ENCODE data around the gene RREB1. TPM values are rescaled to one million over a fixed set of nuclear protein-coding genes. Genes with fewer than 3 reads are reported as not detected.

Gene RREB1
- total and polyA plus RNA-seq, 7 donors, result 6.0 to 31.9 (median 20.7) TPM

DNA sequence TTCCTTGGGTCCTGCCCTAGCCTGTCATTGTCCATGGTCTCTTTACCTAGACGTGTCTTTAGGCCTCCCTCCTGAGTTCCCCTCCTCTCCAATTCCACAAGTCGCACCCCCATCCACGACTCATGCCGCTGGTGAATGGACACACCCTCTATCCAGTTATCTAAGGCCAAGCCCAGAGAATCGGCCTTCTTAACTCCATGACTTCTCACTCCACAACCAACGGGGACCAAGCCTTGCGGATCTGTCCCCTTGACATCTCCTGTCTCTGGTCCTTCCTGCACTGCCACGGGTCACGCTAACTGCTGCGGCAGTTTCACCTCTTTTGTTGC, 7.0 kb upstream of the RREB1 start:
- TF ChIP-seq, protein P1, sequence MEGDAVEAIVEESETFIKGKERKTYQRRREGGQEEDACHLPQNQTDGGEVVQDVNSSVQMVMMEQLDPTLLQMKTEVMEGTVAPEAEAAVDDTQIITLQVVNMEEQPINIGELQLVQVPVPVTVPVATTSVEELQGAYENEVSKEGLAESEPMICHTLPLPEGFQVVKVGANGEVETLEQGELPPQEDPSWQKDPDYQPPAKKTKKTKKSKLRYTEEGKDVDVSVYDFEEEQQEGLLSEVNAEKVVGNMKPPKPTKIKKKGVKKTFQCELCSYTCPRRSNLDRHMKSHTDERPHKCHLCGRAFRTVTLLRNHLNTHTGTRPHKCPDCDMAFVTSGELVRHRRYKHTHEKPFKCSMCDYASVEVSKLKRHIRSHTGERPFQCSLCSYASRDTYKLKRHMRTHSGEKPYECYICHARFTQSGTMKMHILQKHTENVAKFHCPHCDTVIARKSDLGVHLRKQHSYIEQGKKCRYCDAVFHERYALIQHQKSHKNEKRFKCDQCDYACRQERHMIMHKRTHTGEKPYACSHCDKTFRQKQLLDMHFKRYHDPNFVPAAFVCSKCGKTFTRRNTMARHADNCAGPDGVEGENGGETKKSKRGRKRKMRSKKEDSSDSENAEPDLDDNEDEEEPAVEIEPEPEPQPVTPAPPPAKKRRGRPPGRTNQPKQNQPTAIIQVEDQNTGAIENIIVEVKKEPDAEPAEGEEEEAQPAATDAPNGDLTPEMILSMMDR (IDR thresholded peaks at IDR 0.05), result no peak
- TF ChIP-seq POLR2A (IDR thresholded peaks at IDR 0.05), result no peak
- no peak for TF ChIP-seq POLR2AphosphoS5 (IDR thresholded peaks at IDR 0.05)
- TF ChIP-seq EP300 (IDR thresholded peaks at IDR 0.05), result no peak
- H3K4me1 ChIP-seq, result no peaks in the 10 kb centered on the region
- H3K36me3 ChIP-seq, result no peaks in the 10 kb centered on the region
- H3K4me3 ChIP-seq, result no peak overlapping the region
- no peaks in the 10 kb centered on the region for H3K27me3 ChIP-seq
- 90 to 92% methylated on average over 10 of the region's 10 CpGs for WGBS, 2 donors
- DNase-seq, result no peak
- intact Hi-C loops (cut with DNase I), result no loop called here
- H3K9me3 ChIP-seq, result no peaks in the 10 kb centered on the region
- no peak overlapping the region for H3K27ac ChIP-seq

DNA sequence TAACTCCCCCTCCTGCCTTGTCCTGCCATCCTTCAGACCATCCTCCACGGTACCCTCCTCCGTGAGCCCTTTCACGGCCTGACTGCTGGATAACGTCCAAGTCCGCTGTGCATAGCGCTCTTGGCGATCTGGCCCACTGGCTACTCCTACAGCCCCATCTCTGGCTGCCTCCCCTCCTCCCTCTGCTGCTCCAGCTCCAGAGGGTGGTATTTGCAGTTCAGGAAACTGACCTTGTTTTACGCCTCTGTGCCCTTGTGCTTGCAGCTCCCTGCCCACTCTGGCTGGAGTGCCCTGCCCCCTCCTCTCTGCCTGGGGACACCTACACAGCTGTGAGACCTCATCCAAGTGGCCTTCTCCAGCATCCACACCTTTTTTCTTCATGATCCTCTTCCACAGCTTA, 6.5 kb upstream of the RREB1 start:
- no peak for TF ChIP-seq POLR2A (IDR thresholded peaks at IDR 0.05)
- TF ChIP-seq EP300 (IDR thresholded peaks at IDR 0.05), result no peak
- TF ChIP-seq POLR2AphosphoS5 (IDR thresholded peaks at IDR 0.05), result no peak
- TF ChIP-seq, protein P1 (IDR thresholded peaks at IDR 0.05), result no peak
- intact Hi-C loops (cut with DNase I), result no loop called here

DNA sequence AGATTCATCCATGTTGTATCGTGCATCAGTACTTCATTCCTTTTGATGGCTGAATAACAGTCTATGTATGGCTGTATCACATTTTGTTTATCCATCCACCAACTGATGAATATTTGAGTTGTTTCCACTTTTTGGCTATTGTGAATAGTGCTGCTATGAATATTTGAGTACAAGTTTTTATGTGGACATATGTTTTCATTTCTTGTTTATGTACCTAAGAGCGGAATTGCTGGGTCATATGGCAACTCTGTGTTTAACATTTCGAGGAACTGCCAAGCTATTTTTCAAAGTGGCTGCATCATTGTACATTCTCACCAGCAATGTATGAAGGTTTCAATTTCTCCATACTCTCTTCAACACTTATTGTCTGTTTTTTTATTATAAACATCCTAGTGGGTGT, 3.0 kb upstream of the RREB1 start:
- Histone ChIP-seq H3K9me3 (no peaks in the 10 kb centered on the region), H3K27me3 (no peaks in the 10 kb centered on the region), H3K4me1 (peaks cover 0 to 14% (median 6%) of the 10 kb centered on the region in 4 donors), H3K27ac (no peak overlapping the region), H3K36me3 (no peaks in the 10 kb centered on the region), H3K4me3 (no peak overlapping the region)
- intact Hi-C loops (cut with DNase I), result loop anchor here (5.0 kb wide), 2 partner anchors 138 to 427 kb away; no protein-coding TSS in a partner anchor
- WGBS, 2 donors, result 96 to 97% methylated on average over 3 of the region's 3 CpGs
- no peak for DNase-seq
- TF ChIP-seq, protein P1 (IDR thresholded peaks at IDR 0.05), result no peak
- TF ChIP-seq POLR2A (IDR thresholded peaks at IDR 0.05) (no peak), EP300 (IDR thresholded peaks at IDR 0.05) (no peak), POLR2AphosphoS5 (IDR thresholded peaks at IDR 0.05) (no peak)

More for the DNA sequence above, 6.5 kb upstream of the RREB1 start:
- H3K9me3 ChIP-seq, result no peaks in the 10 kb centered on the region
- H3K36me3 ChIP-seq, result no peaks in the 10 kb centered on the region
- H3K27ac ChIP-seq, result no peak overlapping the region
- H3K27me3 ChIP-seq, result no peaks in the 10 kb centered on the region
- WGBS, 2 donors, result 93 to 96% methylated on average over 8 of the region's 8 CpGs
- H3K4me3 ChIP-seq, result no peak overlapping the region
- no peak for DNase-seq
- H3K4me1 ChIP-seq, result no peaks in the 10 kb centered on the region

GRCh38 chr6:7106215-7106751, 1.5 kb upstream of the RREB1 start:
- no peaks in the 10 kb centered on the region for H3K27me3 ChIP-seq
- 22 to 37% methylated on average over 10 of the region's 10 CpGs for WGBS, 2 donors
- intact Hi-C loops (cut with DNase I), result loop anchor here (2.0 to 5.0 kb wide), 3 partner anchors 55 to 429 kb away; no protein-coding TSS in a partner anchor
- peaks cover 0 to 29% (median 17%) of the 10 kb centered on the region in 4 donors for H3K4me1 ChIP-seq
- H3K36me3 ChIP-seq, result no peaks in the 10 kb centered on the region
- peak overlapping the region; percentile 95 to 98 (median 96) for H3K27ac ChIP-seq
- H3K4me3 ChIP-seq, result peak overlapping the region in 3 of 4 donors; percentile 80 to 96 (median 91)
- H3K9me3 ChIP-seq, result no peaks in the 10 kb centered on the region
- TF ChIP-seq POLR2AphosphoS5 (IDR thresholded peaks at IDR 0.05), result no peak
- no peak for DNase-seq

- H3K36me3 ChIP-seq, result no peaks in the 10 kb centered on the region
- peak overlapping the region; percentile 80 to 96 (median 88) for H3K4me3 ChIP-seq
- H3K27me3 ChIP-seq, result no peaks in the 10 kb centered on the region
- TF ChIP-seq POLR2AphosphoS5 (IDR thresholded peaks at IDR 0.05), result peak in 1 of 4 donors; percentile 11
- TF ChIP-seq EP300 (IDR thresholded peaks at IDR 0.05), result no peak
- TF ChIP-seq, protein P1 (IDR thresholded peaks at IDR 0.05), result peak in 2 of 4 experiments; percentile 6 to 10
- no peak for TF ChIP-seq POLR2A (IDR thresholded peaks at IDR 0.05)
- 1 to 2% methylated on average over 66 of the region's 66 CpGs for WGBS, 2 donors
- H3K4me1 ChIP-seq, result peaks cover 0 to 36% (median 20%) of the 10 kb centered on the region in 4 donors
- DNase-seq, result peak; percentile 75
- peak overlapping the region; percentile 95 to 98 (median 96) for H3K27ac ChIP-seq
- H3K9me3 ChIP-seq, result no peaks in the 10 kb centered on the region
- intact Hi-C loops (cut with DNase I), result loop anchor here (2.0 to 5.0 kb wide), 3 partner anchors 56 to 430 kb away; no protein-coding TSS in a partner anchor
These were observed 796 bp upstream of the RREB1 start for GRCh38 chr6:7106752-7107577.

Data from sigmoid colon (tissue), 7 donors.